GM12878 (cell line): ENCODE measurements around the gene PIGQ. TPM values are rescaled to one million over a fixed set of nuclear protein-coding genes. Genes with fewer than 3 reads are reported as not detected.
A peak's percentile ranks its signal among the peaks of the same experiment; 100 is the strongest.

Experiments used
- ASH2L ChIP-seq: fragments of 300-600, 200-600 bp; sonication (generic); IDR thresholded peaks from 2 replicates; pipeline ENCODE4 v1.6.1; 2017; ENCODE audit warnings: low read depth, mild to moderate bottlenecking, borderline replicate concordance
- ATF7 ChIP-seq: fragments of 450-650 bp; IDR thresholded peaks from 2 replicates; pipeline ENCODE4 v1.6.1; 2016; ENCODE audit warnings: low read depth, mild to moderate bottlenecking
- BMI1 ChIP-seq: fragments of 450-650 bp; IDR thresholded peaks from 2 replicates; pipeline ENCODE4 v1.6.1; 2016; ENCODE audit warnings: mild to moderate bottlenecking, moderate library complexity, borderline replicate concordance
- CBFB ChIP-seq: IDR thresholded peaks from 2 replicates; pipeline ENCODE4 v1.6.1; 2016; ENCODE audit warnings: antibody characterized with exemption, low read depth
- CHD4 ChIP-seq: fragments of 200-600 bp; sonication (generic); IDR thresholded peaks from 2 replicates; pipeline ENCODE4 v1.6.1; 2016; ENCODE audit warnings: mild to moderate bottlenecking
- CTCF ChIP-seq, 3 experiments: IDR thresholded peaks in 2 of 3; conservative IDR thresholded peaks in 1 of 3; 2 replicates each; pipeline ENCODE4 v1.5.1; 2011; ENCODE audit warnings: low read depth in 3 of 3, low read length in 3 of 3, mild to moderate bottlenecking in 3 of 3, control low read depth in 2 of 3, moderate library complexity in 2 of 3, inconsistent platforms in 1 of 3, mixed read lengths in 1 of 3; ENCODE audit not compliant: control insufficient read depth in 2 of 3, insufficient read depth in 1 of 3; ENCODE audit errors: extremely low read depth in 1 of 3
- GABPA ChIP-seq: IDR thresholded peaks from 2 replicates; pipeline ENCODE4 v1.6.1; 2014; ENCODE audit warnings: antibody characterized with exemption, low read depth, mild to moderate bottlenecking, inconsistent platforms
- LARP7 ChIP-seq: fragments of 450-650 bp; IDR thresholded peaks from 2 replicates; pipeline ENCODE4 v1.6.1; 2017; ENCODE audit warnings: mild to moderate bottlenecking
- MYC ChIP-seq: IDR thresholded peaks from 2 replicates; pipeline ENCODE4 v1.6.1; 2011; ENCODE audit warnings: mild to moderate bottlenecking, low read length, moderate library complexity, inconsistent platforms; ENCODE audit not compliant: insufficient read depth, insufficient replicate concordance, insufficient read length, severe bottlenecking
- NRF1 ChIP-seq: conservative IDR thresholded peaks from 2 replicates; pipeline ENCODE4 v1.6.1; 2011; ENCODE audit warnings: mild to moderate bottlenecking, low read depth, low read length, improper control_type of control experiment
- RAD21 ChIP-seq: IDR thresholded peaks from 2 replicates; pipeline ENCODE4 v1.6.1; 2011; ENCODE audit warnings: mild to moderate bottlenecking, low read depth, low read length, moderate library complexity; ENCODE audit not compliant: insufficient read depth
- SMAD1 ChIP-seq: fragments of 450-650 bp; IDR thresholded peaks from 2 replicates; pipeline ENCODE4 v1.6.1; 2018; ENCODE audit warnings: mild to moderate bottlenecking, low read depth; ENCODE audit not compliant: partially characterized antibody
- SUZ12 ChIP-seq: fragments of 200-600 bp; sonication (generic); IDR thresholded peaks from one replicate; pipeline ENCODE4 v1.6.1; 2018; ENCODE audit warnings: antibody characterized with exemption, mild to moderate bottlenecking; ENCODE audit not compliant: unreplicated experiment
- TAF1 ChIP-seq: IDR thresholded peaks from 2 replicates; pipeline ENCODE4 v1.6.1; 2011; ENCODE audit warnings: mild to moderate bottlenecking, low read depth, low read length, borderline replicate concordance
- TCF12 ChIP-seq: IDR thresholded peaks from 2 replicates; pipeline ENCODE4 v1.6.1; 2011; ENCODE audit warnings: low read depth, mild to moderate bottlenecking, low read length
- TCF7 ChIP-seq: IDR thresholded peaks from 2 replicates; pipeline ENCODE4 v1.6.1; 2014; ENCODE audit warnings: antibody characterized with exemption, borderline replicate concordance
- ZBED1 ChIP-seq: IDR thresholded peaks from 2 replicates; pipeline ENCODE4 v1.6.1; 2016; ENCODE audit warnings: borderline replicate concordance
- ZNF207 ChIP-seq: fragments of 450-650 bp; IDR thresholded peaks from 2 replicates; pipeline ENCODE4 v1.6.1; 2014; ENCODE audit warnings: antibody characterized with exemption, mild to moderate bottlenecking, borderline replicate concordance
- ZNF24 ChIP-seq: fragments of 450-650 bp; IDR thresholded peaks from 2 replicates; pipeline ENCODE4 v1.6.1; 2017; ENCODE audit warnings: antibody characterized with exemption, mild to moderate bottlenecking
- polyA plus RNA-seq, 11 experiments: library from polyadenylated mRNA; depleted of rRNA in 4 of 11; unstranded in 6 of 11; stranded (reverse) in 5 of 11; fragments of >200 nt; fragmentation: Nextera tagmentation in 4 of 11; fragmentation: Illumina TruSeq in 1 of 11; extraction: Ambion mirVana in 4 of 11; extraction: Trizol in 1 of 11; gene quantifications; 1 replicate in 1 of 11; 2 replicates in 10 of 11; pipeline versions ENCODE4 v1.2.1 to v1.2.3, GENCODE V29; 2011 to 2016; ENCODE audit warnings: inconsistent platforms in 2 of 11, missing spikeins in 2 of 11, low read depth in 1 of 11
- total RNA-seq, 4 experiments: library from RNA; depleted of rRNA in 3 of 4; stranded (reverse); fragments of >200 nt in 3 of 4; fragmentation: Illumina TruSeq in 1 of 4; extraction: Trizol in 1 of 4; gene quantifications; 2 replicates each; pipeline versions ENCODE4 v1.2.1 to v1.2.3, GENCODE V29; 2013 to 2021
- TF ChIP-seq, protein P1 (sequence below): IDR thresholded peaks from 2 replicates; pipeline ENCODE4 v1.6.1; 2012; ENCODE audit warnings: improper control_type of control experiment, low read depth, low read length; ENCODE audit not compliant: insufficient replicate concordance

The PIGQ gene
- total and polyA plus RNA-seq, 10 of the 15 experiments (the other 5 are each of a cell fraction or from before 2014, with no cell fraction given), result 1.8 to 31.3 (median 17.5) TPM; not detected in 1

GRCh38 chr16:569445-570254, at the start of gene PIGQ (continued):
- TF ChIP-seq, protein P1, sequence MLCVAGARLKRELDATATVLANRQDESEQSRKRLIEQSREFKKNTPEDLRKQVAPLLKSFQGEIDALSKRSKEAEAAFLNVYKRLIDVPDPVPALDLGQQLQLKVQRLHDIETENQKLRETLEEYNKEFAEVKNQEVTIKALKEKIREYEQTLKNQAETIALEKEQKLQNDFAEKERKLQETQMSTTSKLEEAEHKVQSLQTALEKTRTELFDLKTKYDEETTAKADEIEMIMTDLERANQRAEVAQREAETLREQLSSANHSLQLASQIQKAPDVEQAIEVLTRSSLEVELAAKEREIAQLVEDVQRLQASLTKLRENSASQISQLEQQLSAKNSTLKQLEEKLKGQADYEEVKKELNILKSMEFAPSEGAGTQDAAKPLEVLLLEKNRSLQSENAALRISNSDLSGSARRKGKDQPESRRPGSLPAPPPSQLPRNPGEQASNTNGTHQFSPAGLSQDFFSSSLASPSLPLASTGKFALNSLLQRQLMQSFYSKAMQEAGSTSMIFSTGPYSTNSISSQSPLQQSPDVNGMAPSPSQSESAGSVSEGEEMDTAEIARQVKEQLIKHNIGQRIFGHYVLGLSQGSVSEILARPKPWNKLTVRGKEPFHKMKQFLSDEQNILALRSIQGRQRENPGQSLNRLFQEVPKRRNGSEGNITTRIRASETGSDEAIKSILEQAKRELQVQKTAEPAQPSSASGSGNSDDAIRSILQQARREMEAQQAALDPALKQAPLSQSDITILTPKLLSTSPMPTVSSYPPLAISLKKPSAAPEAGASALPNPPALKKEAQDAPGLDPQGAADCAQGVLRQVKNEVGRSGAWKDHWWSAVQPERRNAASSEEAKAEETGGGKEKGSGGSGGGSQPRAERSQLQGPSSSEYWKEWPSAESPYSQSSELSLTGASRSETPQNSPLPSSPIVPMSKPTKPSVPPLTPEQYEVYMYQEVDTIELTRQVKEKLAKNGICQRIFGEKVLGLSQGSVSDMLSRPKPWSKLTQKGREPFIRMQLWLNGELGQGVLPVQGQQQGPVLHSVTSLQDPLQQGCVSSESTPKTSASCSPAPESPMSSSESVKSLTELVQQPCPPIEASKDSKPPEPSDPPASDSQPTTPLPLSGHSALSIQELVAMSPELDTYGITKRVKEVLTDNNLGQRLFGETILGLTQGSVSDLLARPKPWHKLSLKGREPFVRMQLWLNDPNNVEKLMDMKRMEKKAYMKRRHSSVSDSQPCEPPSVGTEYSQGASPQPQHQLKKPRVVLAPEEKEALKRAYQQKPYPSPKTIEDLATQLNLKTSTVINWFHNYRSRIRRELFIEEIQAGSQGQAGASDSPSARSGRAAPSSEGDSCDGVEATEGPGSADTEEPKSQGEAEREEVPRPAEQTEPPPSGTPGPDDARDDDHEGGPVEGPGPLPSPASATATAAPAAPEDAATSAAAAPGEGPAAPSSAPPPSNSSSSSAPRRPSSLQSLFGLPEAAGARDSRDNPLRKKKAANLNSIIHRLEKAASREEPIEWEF, result no peak
- TF ChIP-seq SMAD1 (no peak), ZNF207 (no peak), GABPA (no peak; the same call in 1 of the 2 replicates), ASH2L (no peak), SUZ12 (no peak), TCF7 (no peak), ZNF24 (no peak), NRF1 (no peak), LARP7 (peak; percentile 71), CBFB (no peak), CTCF (IDR thresholded peaks at IDR 0.05 in 2 of 3, conservative IDR thresholded peaks at IDR 0.05 in 1 of 3; ENCODE audit: control insufficient read depth in 2 of 3, extremely low read depth in 1 of 3, insufficient read depth in 1 of 3, low read depth in 3 of 3, low read length in 3 of 3) (no peak), ZBED1 (no peak), TAF1 (no peak), MYC (no peak), CHD4 (no peak), BMI1 (no peak), TCF12 (no peak), RAD21 (no peak), ATF7 (no peak)
